HG03520 (cell line): ENCODE measurements around the gene CTSS.
"Not testable (repeated sequence)": the region's sequence is repeated elsewhere in the genome, so short reads cannot be mapped to it uniquely, and the experiment has no call there.

Source experiments
- ATAC-seq: cut with Tn5 transposase; IDR thresholded peaks from one replicate; pipeline ENCODE4 v1.9.1; 2021; ENCODE audit warnings: mild to moderate bottlenecking, moderate library complexity; ENCODE audit not compliant: unreplicated experiment

The CTSS gene

GRCh38 chr1:150775931-150776505 lies 10.4 kb upstream of the CTSS start:
- ATAC-seq: not testable (repeated sequence)

- no peak for ATAC-seq
Observed at GRCh38 chr1:150775276-150775675, 9.7 kb upstream of the CTSS start.

GRCh38 chr1:150772326-150772725 lies 6.7 kb upstream of the CTSS start:
- no peak for ATAC-seq

GRCh38 chr1:150767704-150768103 lies 2.1 kb upstream of the CTSS start:
- ATAC-seq: not testable (repeated sequence)

- peak; percentile 6 for ATAC-seq
Observed at GRCh38 chr1:150765977-150766301, 361 bp upstream of the CTSS start.

- ATAC-seq: no peak
Observed at GRCh38 chr1:150764617-150765101, 919 bp downstream of the CTSS start.

- no peak for ATAC-seq
Observed at GRCh38 chr1:150763018-150763417, 2.6 kb downstream of the CTSS start.

- ATAC-seq: no peak
Observed at GRCh38 chr1:150762552-150762951, 3.0 kb downstream of the CTSS start.

- ATAC-seq: no peak
Observed at GRCh38 chr1:150761801-150762200, 3.8 kb downstream of the CTSS start.

- no peak for ATAC-seq
Observed at GRCh38 chr1:150760013-150760412, 5.6 kb downstream of the CTSS start.

GRCh38 chr1:150753416-150753815 lies 12.2 kb downstream of the CTSS start:
- ATAC-seq: no peak

GRCh38 chr1:150751443-150751842 lies 14.1 kb downstream of the CTSS start:
- ATAC-seq: no peak

- no peak for ATAC-seq
Observed at GRCh38 chr1:150749720-150750311, 15.8 kb downstream of the CTSS start.

GRCh38 chr1:150748878-150749719 lies 16.5 kb downstream of the CTSS start:
- no peak for ATAC-seq

- ATAC-seq: no peak
Observed at GRCh38 chr1:150730130-150730721, 35.4 kb downstream of the CTSS start.

GRCh38 chr1:150724336-150724735 lies 41.2 kb downstream of the CTSS start:
- ATAC-seq: no peak

- ATAC-seq: no peak
Observed at GRCh38 chr1:150720703-150721102, 44.9 kb downstream of the CTSS start, which contains the start of gene HORMAD1. TSS of gene HORMAD1 (minus strand) at chr1:150720895. CDS start at chr1:150719505, 1,390 bp downstream.

- no peak for ATAC-seq
Observed at GRCh38 chr1:150720098-150720497, 45.5 kb downstream of the CTSS start.

- ATAC-seq: no peak
Observed at GRCh38 chr1:150718225-150718891, 47.2 kb downstream of the CTSS start.

- ATAC-seq: not testable (repeated sequence)
Observed at GRCh38 chr1:150709031-150709430, 56.5 kb downstream of the CTSS start.

GRCh38 chr1:150708595-150708994 lies 57.0 kb downstream of the CTSS start:
- no peak for ATAC-seq
